Osteoblast (primary cell): ENCODE measurements around the gene TTC9B. TPM values are rescaled to one million over a fixed set of nuclear protein-coding genes. Genes with fewer than 3 reads are reported as not detected.

ENCODE experiments used
- DNase-seq: peaks from one replicate; pipeline ENCODE4 v3.0.0; 2011; ENCODE audit warnings: low spot score, mixed read lengths; ENCODE audit not compliant: insufficient read length; ENCODE audit errors: missing footprints
- H2AFZ ChIP-seq: 2 replicates; pipeline ENCODE4 v1.6.0; 2011; ENCODE audit warnings: mild to moderate bottlenecking, low read length
- H3K27ac ChIP-seq: 2 replicates; pipeline ENCODE4 v1.5.1; 2011; ENCODE audit warnings: mild to moderate bottlenecking, low read depth, low read length, moderate library complexity
- H3K27me3 ChIP-seq: 2 replicates; pipeline ENCODE4 v1.6.0; 2012; ENCODE audit warnings: mild to moderate bottlenecking, control low read depth, inconsistent platforms, low read length, moderate library complexity; ENCODE audit not compliant: insufficient read depth
- H3K36me3 ChIP-seq: 2 replicates; pipeline ENCODE4 v1.5.1; 2011; ENCODE audit warnings: mild to moderate bottlenecking, low read length, control low read depth, moderate library complexity; ENCODE audit not compliant: insufficient read depth
- H3K4me1 ChIP-seq: 2 replicates; pipeline ENCODE4 v1.5.1; 2011; ENCODE audit warnings: mild to moderate bottlenecking, low read length, control low read depth, moderate library complexity; ENCODE audit not compliant: insufficient read depth
- H3K4me2 ChIP-seq: 2 replicates; pipeline ENCODE4 v1.6.0; 2011; ENCODE audit warnings: mild to moderate bottlenecking, low read length; ENCODE audit not compliant: insufficient read depth
- H3K4me3 ChIP-seq: fragments of 200-600 bp; sonication (generic); 3 replicates; pipeline ENCODE4 v1.5.1; 2012; ENCODE audit warnings: mild to moderate bottlenecking, low read length, inconsistent platforms; ENCODE audit not compliant: insufficient read depth
- H3K79me2 ChIP-seq: 2 replicates; pipeline ENCODE4 v1.6.0; 2012; ENCODE audit warnings: mild to moderate bottlenecking, low read length, control low read depth, inconsistent platforms; ENCODE audit not compliant: insufficient read depth
- H3K9me3 ChIP-seq: 2 replicates; pipeline ENCODE4 v1.5.1; 2011; ENCODE audit warnings: low read depth, low read length, control low read depth
- H4K20me1 ChIP-seq: 2 replicates; pipeline ENCODE4 v1.6.0; 2012; ENCODE audit warnings: mild to moderate bottlenecking, low read length, control low read depth; ENCODE audit not compliant: insufficient read depth
- CTCF ChIP-seq: IDR thresholded peaks from 2 replicates; pipeline ENCODE4 v1.5.1; 2011; ENCODE audit warnings: mild to moderate bottlenecking, low read depth, low read length, moderate library complexity; ENCODE audit errors: extremely low read depth
- total RNA-seq: library from RNA; depleted of rRNA; stranded (reverse); fragments of >200 nt; gene quantifications from 2 replicates; pipeline ENCODE4 v1.2.3, GENCODE V29; 2012

The TTC9B gene
- total RNA-seq, 1 donor, result not detected

- H3K4me3 ChIP-seq, result no peak overlapping the region
- DNase-seq, result no peak
- H3K27ac ChIP-seq, result no peak overlapping the region
- H3K27me3 ChIP-seq, result no peaks in the 10 kb centered on the region
- no peaks in the 10 kb centered on the region for H3K9me3 ChIP-seq
- H4K20me1 ChIP-seq, result peaks cover 3% of the 10 kb centered on the region
- no peak overlapping the region for H2AFZ ChIP-seq
- H3K79me2 ChIP-seq, result peaks cover 4% of the 10 kb centered on the region
- H3K4me2 ChIP-seq, result no peak overlapping the region
- no peak for TF ChIP-seq CTCF
- H3K36me3 ChIP-seq, result peaks cover 6% of the 10 kb centered on the region
- H3K4me1 ChIP-seq, result peaks cover 5% of the 10 kb centered on the region
Observed at GRCh38 chr19:40198272-40198990, 19.8 kb downstream of the TTC9B start.

DNA sequence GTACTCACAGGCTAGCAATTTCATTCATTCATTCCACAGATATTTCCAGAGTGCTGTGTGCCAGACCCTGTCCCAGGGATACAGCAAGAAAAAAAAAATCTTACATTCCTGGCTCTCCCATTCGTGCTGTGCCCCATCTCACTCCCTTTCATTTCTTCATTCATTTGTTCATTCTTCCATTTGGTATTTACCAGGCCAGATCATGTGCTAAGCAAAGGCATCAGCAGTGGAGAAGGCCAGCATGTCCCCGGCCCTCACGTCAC lies 24.7 kb downstream of the TTC9B start:
- H2AFZ ChIP-seq, result no peak overlapping the region
- H3K9me3 ChIP-seq, result no peaks in the 10 kb centered on the region
- peaks cover 10% of the 10 kb centered on the region for H4K20me1 ChIP-seq
- peaks cover 6% of the 10 kb centered on the region for H3K79me2 ChIP-seq
- peak overlapping the region; percentile 82 for H3K4me2 ChIP-seq
- H3K4me3 ChIP-seq, result no peak overlapping the region
- H3K27me3 ChIP-seq, result no peaks in the 10 kb centered on the region
- H3K4me1 ChIP-seq, result peaks cover 14% of the 10 kb centered on the region
- peak overlapping the region; percentile 36 for H3K27ac ChIP-seq
- TF ChIP-seq CTCF, result no peak
- no peak for DNase-seq
- H3K36me3 ChIP-seq, result no peaks in the 10 kb centered on the region

GRCh38 chr19:40192758-40193586 lies 25.2 kb downstream of the TTC9B start:
- Histone ChIP-seq H3K79me2 (peaks cover 6% of the 10 kb centered on the region), H3K9me3 (no peaks in the 10 kb centered on the region), H4K20me1 (peaks cover 10% of the 10 kb centered on the region), H3K4me2 (peak overlapping the region; percentile 82), H2AFZ (no peak overlapping the region), H3K4me3 (peak overlapping the region; percentile 95), H3K27ac (peak overlapping the region; percentile 36), H3K36me3 (no peaks in the 10 kb centered on the region), H3K27me3 (no peaks in the 10 kb centered on the region), H3K4me1 (peaks cover 14% of the 10 kb centered on the region)
- TF ChIP-seq CTCF, result no peak
- no peak for DNase-seq
